Right lobe of liver (tissue), 6 donors: ENCODE data around the gene PDE7B. TPM values are rescaled to one million over a fixed set of nuclear protein-coding genes. Genes with fewer than 3 reads are reported as not detected.
A peak's percentile ranks its signal among the peaks of the same experiment; 100 is the strongest.
"Not testable (repeated sequence)": the region's sequence is repeated elsewhere in the genome, so short reads cannot be mapped to it uniquely, and the experiment has no call there.

Experiments
- ATAC-seq, 4 donors: fragments of 200-7000 bp; cut with Tn5 transposase; one replicate each; pipeline ENCODE4 v1.9.1; 2020; ENCODE audit warnings: mild to moderate bottlenecking in 4 of 4, moderate library complexity in 4 of 4
- DNase-seq, 3 donors: peaks; one replicate each; pipeline ENCODE4 v3.0.0-alpha.2; 2020
- H3K27ac ChIP-seq, 3 donors: fragments of 200-600 bp; one replicate each; pipeline ENCODE4 v1.8.0; 2022
- H3K27me3 ChIP-seq, 2 donors: fragments of 200-600 bp; one replicate each; pipeline ENCODE4 v1.8.0; 2022
- H3K36me3 ChIP-seq, 4 donors: fragments of 200-600 bp; sonication (generic) in 1 of 4; one replicate each; pipeline versions ENCODE4 v1.5.1 to v1.8.0; 2017 to 2022; ENCODE audit warnings: control low read depth in 1 of 4
- H3K4me1 ChIP-seq, 4 donors: fragments of 200-600 bp; sonication (generic) in 1 of 4; one replicate each; pipeline versions ENCODE4 v1.5.1 to v1.8.0; 2017 to 2022; ENCODE audit warnings: control low read depth in 1 of 4
- H3K4me3 ChIP-seq, 3 donors: fragments of 200-600 bp; one replicate each; pipeline ENCODE4 v1.8.0; 2022
- H3K9me3 ChIP-seq, 4 donors: fragments of 200-600 bp; sonication (generic) in 1 of 4; one replicate each; pipeline versions ENCODE4 v1.5.1 to v1.8.0; 2017 to 2022; ENCODE audit warnings: control low read depth in 1 of 4
- CTCF ChIP-seq, 4 donors: fragments of 200-600 bp in 3 of 4; fragments of 450-650 bp in 1 of 4; IDR thresholded peaks; one replicate each; pipeline versions ENCODE4 v1.5.1 to v1.8.0; 2016 to 2022; ENCODE audit warnings: antibody characterized with exemption in 4 of 4, mild to moderate bottlenecking in 2 of 4
- POLR2A ChIP-seq: fragments of 450-650 bp; IDR thresholded peaks from one replicate; pipeline ENCODE4 v1.6.1; 2017; ENCODE audit warnings: antibody characterized with exemption, mild to moderate bottlenecking
- WGBS: methylation state at CpG from one replicate; pipeline ENCODE4 v1.1.6; 2018; ENCODE audit warnings: low coverage, low lambda C conversion rate; ENCODE audit not compliant: insufficient coverage; ENCODE audit errors: missing lambda C conversion rate; 5-methylcytosine and 5-hydroxymethylcytosine counted together
- intact Hi-C, 2 donors: fragments of 100-400 bp; cut with DNase I; formaldehyde crosslinking; loops; one replicate each; pipeline versions ENCODE4 v1.11.2 to v1.14.1; 2022
- total RNA-seq, 6 experiments: library from RNA; depleted of rRNA in 2 of 6; stranded (reverse); fragments of >200 nt in 2 of 6; fragmentation: NEBNext Ultra II Directional in 3 of 6; extraction: Animal tissue kit (Norgen Biotek cat#: 25700) in 3 of 6; gene quantifications; one replicate each; pipeline versions ENCODE4 v1.1.0 to v1.2.4, GENCODE V29; 2016 to 2023
- donor health status: DM: no; HTN: yes; CAD: no.
- donor health status: DM: no; HTN: no; CAD: no.
- donor health status: DM: no; HTN: no; CAD: no.
- donor health status: DM: no; HTN: yes; CAD: no.
- donor health status: DM: no; HTN: yes; CAD: no.

Gene PDE7B
- total RNA-seq, 6 experiments from 2014 or later: 1.1 to 5.1 (median 1.9) TPM

GRCh38 chr6:136216503-136217401, 365.3 kb downstream of the PDE7B start:
- no peaks in the 10 kb centered on the region for H3K27me3 ChIP-seq
- no peaks in the 10 kb centered on the region for H3K9me3 ChIP-seq
- intact Hi-C loops: no loop called here
- H3K4me1 ChIP-seq: no peaks in the 10 kb centered on the region
- H3K36me3 ChIP-seq: no peaks in the 10 kb centered on the region
- WGBS: 82% methylated on average over 10 of the region's 10 CpGs
- ATAC-seq (no peak), DNase-seq (no peak)
- no peak overlapping the region for H3K4me3 ChIP-seq
- H3K27ac ChIP-seq: no peak overlapping the region
- TF ChIP-seq POLR2A: no peak
- TF ChIP-seq CTCF (IDR thresholded peaks at IDR 0.05): no peak

- intact Hi-C loops: not testable (repeated sequence)
- 59% methylated on average over 4 of the region's 4 CpGs for WGBS
Observed at GRCh38 chr6:136224974-136225373, 373.5 kb downstream of the PDE7B start.

GRCh38 chr6:136225496-136225895, 374.0 kb downstream of the PDE7B start:
- no peak for TF ChIP-seq CTCF (IDR thresholded peaks at IDR 0.05)
- no peak for TF ChIP-seq POLR2A
- intact Hi-C loops: no loop called here
- Histone ChIP-seq H3K27ac (peak overlapping the region; percentile 55 to 68 (median 61)), H3K36me3 (no peaks in the 10 kb centered on the region), H3K4me3 (peak overlapping the region in 2 of 3 donors; percentile 22 to 32), H3K27me3 (no peaks in the 10 kb centered on the region), H3K4me1 (peaks cover 0 to 11% (median 0%) of the 10 kb centered on the region in 4 donors), H3K9me3 (no peaks in the 10 kb centered on the region)
- WGBS: 52% methylated on average over 5 of the region's 5 CpGs
- peak in 2 of 4 donors; percentile 20 to 38 for ATAC-seq
- DNase-seq: peak in 1 of 3 donors; percentile 30

More at GRCh38 chr6:136224974-136225373, 373.5 kb downstream of the PDE7B start:
- not testable (repeated sequence) for ATAC-seq, H3K27ac ChIP-seq, H3K4me3 ChIP-seq, DNase-seq, H3K27me3 ChIP-seq, H3K36me3 ChIP-seq, H3K9me3 ChIP-seq
- H3K4me1 ChIP-seq: peaks cover 0 to 11% (median 0%) of the 10 kb centered on the region in 4 donors

GRCh38 chr6:136226027-136226673, 374.6 kb downstream of the PDE7B start:
- peak; percentile 41 to 62 (median 57) for DNase-seq
- Histone ChIP-seq H3K27me3 (no peaks in the 10 kb centered on the region), H3K4me1 (peaks cover 0 to 11% (median 0%) of the 10 kb centered on the region in 4 donors), H3K36me3 (no peaks in the 10 kb centered on the region), H3K27ac (peak overlapping the region; percentile 55 to 68 (median 61)), H3K9me3 (no peaks in the 10 kb centered on the region), H3K4me3 (peak overlapping the region; percentile 22 to 35 (median 32))
- 8% methylated on average over 12 of the region's 12 CpGs for WGBS
- intact Hi-C loops: no loop called here
- peak; percentile 100 for TF ChIP-seq CTCF (IDR thresholded peaks at IDR 0.05)
- TF ChIP-seq POLR2A: no peak
- peak; percentile 94 to 98 (median 97) for ATAC-seq
